Keratinocyte (primary cell): Measurements from ENCODE around the gene EGFL7. TPM values are rescaled to one million over a fixed set of nuclear protein-coding genes. Genes with fewer than 3 reads are reported as not detected.

Experiments used
- DNase-seq: peaks from one replicate; pipeline ENCODE4 v3.0.0-alpha.2; 2011; ENCODE audit warnings: low read depth, missing footprints, low spot score
- FAIRE-seq: peaks from 2 replicates; lab custom pipeline; 2011; peaks lifted over from hg19 to GRCh38; lab: Jason Lieb, UNC
- H2AFZ ChIP-seq: 2 replicates; pipeline ENCODE4 v1.6.0; 2012; ENCODE audit warnings: low read length, control low read depth, inconsistent platforms; ENCODE audit not compliant: control insufficient read depth
- H3K27ac ChIP-seq: 2 replicates; pipeline ENCODE4 v1.5.1; 2011; ENCODE audit warnings: low read length; ENCODE audit not compliant: control insufficient read depth, insufficient read depth
- H3K27me3 ChIP-seq: 3 replicates; pipeline ENCODE4 v1.6.0; 2011; ENCODE audit warnings: low read length; ENCODE audit not compliant: control insufficient read depth, insufficient read depth; ENCODE audit errors: extremely low read depth
- H3K36me3 ChIP-seq, 2 experiments: 2 replicates in 1 of 2; 3 replicates in 1 of 2; pipeline ENCODE4 v1.5.1; 2011; ENCODE audit warnings: low read length in 2 of 2, mild to moderate bottlenecking in 1 of 2; ENCODE audit not compliant: control insufficient read depth in 2 of 2, insufficient read depth in 2 of 2; ENCODE audit errors: extremely low read depth in 1 of 2
- H3K4me1 ChIP-seq: 3 replicates; pipeline ENCODE4 v1.5.1; 2011; ENCODE audit warnings: low read length; ENCODE audit not compliant: control insufficient read depth, insufficient read depth; ENCODE audit errors: extremely low read depth
- H3K4me2 ChIP-seq: 3 replicates; pipeline ENCODE4 v1.6.0; 2011; ENCODE audit warnings: low read depth, low read length; ENCODE audit not compliant: control insufficient read depth, insufficient read depth; ENCODE audit errors: extremely low read depth
- H3K4me3 ChIP-seq, 3 experiments: fragments of 200-600 bp in 1 of 3; sonication (generic) in 1 of 3; 2 replicates in 2 of 3; 3 replicates in 1 of 3; pipeline ENCODE4 v1.5.1; 2011 to 2016; ENCODE audit warnings: low read length in 3 of 3, mild to moderate bottlenecking in 3 of 3, control low read depth in 2 of 3, inconsistent platforms in 1 of 3, low read depth in 1 of 3, mixed read lengths in 1 of 3, mixed run types in 1 of 3, moderate library complexity in 1 of 3; ENCODE audit not compliant: control insufficient read depth in 2 of 3, insufficient read depth in 2 of 3; ENCODE audit errors: extremely low read depth in 1 of 3
- H3K79me2 ChIP-seq: 2 replicates; pipeline ENCODE4 v1.6.0; 2012; ENCODE audit warnings: low read length; ENCODE audit not compliant: control insufficient read depth, insufficient read depth
- H3K9ac ChIP-seq: 3 replicates; pipeline ENCODE4 v1.6.0; 2011; ENCODE audit warnings: low read length; ENCODE audit not compliant: control insufficient read depth, insufficient read depth; ENCODE audit errors: extremely low read depth
- H3K9me1 ChIP-seq: 3 replicates; pipeline ENCODE4 v1.6.0; 2011; ENCODE audit warnings: low read length; ENCODE audit not compliant: control insufficient read depth, insufficient read depth; ENCODE audit errors: extremely low read depth
- H3K9me3 ChIP-seq: 2 replicates; pipeline ENCODE4 v1.5.1; 2012; ENCODE audit warnings: low read depth, low read length; ENCODE audit not compliant: control insufficient read depth
- H4K20me1 ChIP-seq: 3 replicates; pipeline ENCODE4 v1.6.0; 2011; ENCODE audit warnings: low read length; ENCODE audit not compliant: control insufficient read depth, insufficient read depth; ENCODE audit errors: extremely low read depth
- CTCF ChIP-seq, 3 experiments: IDR thresholded peaks in 1 of 3; conservative IDR thresholded peaks in 1 of 3; optimal IDR thresholded peaks in 1 of 3; 2 replicates in 2 of 3; 3 replicates in 1 of 3; pipeline versions ENCODE3 to v1.5.1; 2011; ENCODE audit warnings: low read length in 3 of 3, mild to moderate bottlenecking in 3 of 3, moderate library complexity in 2 of 3, control low read depth in 1 of 3, inconsistent platforms in 1 of 3; ENCODE audit not compliant: insufficient read depth in 2 of 3; ENCODE audit errors: extremely low read depth in 1 of 3
- EZH2 ChIP-seq: IDR thresholded peaks from one replicate; pipeline ENCODE4 v1.6.1; 2012; ENCODE audit warnings: inconsistent platforms, mild to moderate bottlenecking, low read length, moderate library complexity
- dilution Hi-C: fragments of 300-500 bp; cut with MboI; formaldehyde crosslinking; loops from one replicate; pipeline ENCODE4 v1.7.0; 2020; ENCODE audit warnings: low sequenced_read_pairs; ENCODE audit not compliant: extremely low pct_ligation_motif_present
- polyA plus RNA-seq, 5 experiments: library from polyadenylated mRNA; depleted of rRNA in 3 of 5; stranded (reverse) in 3 of 5; stranded (forward) in 1 of 5; unstranded in 1 of 5; fragments of >200 nt; gene quantifications; 1 replicate in 1 of 5; 2 replicates in 3 of 5; 3 replicates in 1 of 5; pipeline versions ENCODE4 v1.2.1 to v1.2.3, GENCODE V29; 2011 to 2012; ENCODE audit warnings: missing spikeins in 2 of 5, low read depth in 1 of 5, low replicate concordance in 1 of 5

Gene EGFL7
- polyA plus RNA-seq, 1 donor (not counting 4 experiments of a cell fraction or from before 2014, with no cell fraction given) = 4.2 TPM

- TF ChIP-seq EZH2 (no peak), CTCF (optimal IDR thresholded peaks at IDR 0.05 in 1 of 3, IDR thresholded peaks at IDR 0.05 in 1 of 3, conservative IDR thresholded peaks at IDR 0.05 in 1 of 3; ENCODE audit: extremely low read depth in 1 of 3, insufficient read depth in 2 of 3, low read length in 3 of 3) (no peak)
- dilution Hi-C loops = no loop called here
- H2AFZ ChIP-seq = no peak overlapping the region
- H3K9ac ChIP-seq = no peak overlapping the region
- H3K27ac ChIP-seq = no peak overlapping the region
- no peak for DNase-seq
- H3K4me1 ChIP-seq = peaks cover 17% of the 10 kb centered on the region
- no peak overlapping the region for H3K4me3 ChIP-seq
- peaks cover 5% of the 10 kb centered on the region for H4K20me1 ChIP-seq
- no peaks in the 10 kb centered on the region for H3K9me3 ChIP-seq
- no peaks in the 10 kb centered on the region for H3K79me2 ChIP-seq
- peaks cover 14% of the 10 kb centered on the region for H3K27me3 ChIP-seq
- no peak overlapping the region for H3K4me2 ChIP-seq
- H3K9me1 ChIP-seq = no peaks in the 10 kb centered on the region
- FAIRE-seq = no peak
- no peaks in the 10 kb centered on the region for H3K36me3 ChIP-seq
Measured at GRCh38 chr9:136692185-136693134, 29.7 kb downstream of the EGFL7 start.

- Histone ChIP-seq H3K9me1 (no peaks in the 10 kb centered on the region), H3K9me3 (no peaks in the 10 kb centered on the region), H4K20me1 (peaks cover 5% of the 10 kb centered on the region), H3K4me2 (peak overlapping the region; percentile 54), H2AFZ (no peak overlapping the region), H3K36me3 (no peaks in the 10 kb centered on the region), H3K4me3 (no peak overlapping the region), H3K27ac (no peak overlapping the region), H3K4me1 (peaks cover 17% of the 10 kb centered on the region), H3K79me2 (no peaks in the 10 kb centered on the region), H3K9ac (no peak overlapping the region), H3K27me3 (peaks cover 14% of the 10 kb centered on the region)
- FAIRE-seq (peak; percentile 60), DNase-seq (no peak)
- dilution Hi-C loops = no loop called here
- no peak for TF ChIP-seq EZH2
- no peak for TF ChIP-seq CTCF (optimal IDR thresholded peaks at IDR 0.05 in 1 of 3, IDR thresholded peaks at IDR 0.05 in 1 of 3, conservative IDR thresholded peaks at IDR 0.05 in 1 of 3; ENCODE audit: extremely low read depth in 1 of 3, insufficient read depth in 2 of 3, low read length in 3 of 3)
Measured at GRCh38 chr9:136693135-136693489, 30.4 kb downstream of the EGFL7 start.
